B cell (primary cell): ENCODE results near the gene JMJD6. TPM values are rescaled to one million over a fixed set of nuclear protein-coding genes. Genes with fewer than 3 reads are reported as not detected.

ENCODE experiments used
- ATAC-seq: fragments of 200-7000 bp; cut with Tn5 transposase; one replicate; pipeline ENCODE4 v1.10.0; 2021; ENCODE audit warnings: low read depth, mild to moderate bottlenecking, moderate number of reproducible peaks, moderate library complexity
- CTCF ChIA-PET: fragments of 350-600 bp; sonication (Branson Sonifier 250); formaldehyde crosslinking; loops from one replicate; lab custom pipeline; 2021; ENCODE audit warnings: antibody characterized with exemption, inconsistent platforms; lab: Charles Lee
- POLR2A ChIA-PET: fragments of 350-600 bp; sonication (Branson Sonifier 250); formaldehyde crosslinking; loops from one replicate; lab custom pipeline; 2021; ENCODE audit warnings: antibody characterized with exemption; lab: Charles Lee
- DNase-seq: peaks from one replicate; pipeline ENCODE4 v3.0.0; 2013
- H2AFZ ChIP-seq: 2 replicates; pipeline ENCODE4 v1.6.1; 2012; ENCODE audit warnings: mild to moderate bottlenecking, low read depth, low read length; ENCODE audit not compliant: insufficient read depth, poor library complexity, severe bottlenecking
- H3K27ac ChIP-seq, 2 donors: 1 replicate in 1 of 2; 2 replicates in 1 of 2; pipeline ENCODE4 v1.5.1; 2012 to 2013; ENCODE audit warnings: low read length in 2 of 2, mild to moderate bottlenecking in 2 of 2, moderate library complexity in 1 of 2
- H3K27me3 ChIP-seq, 4 experiments: fragments of 200-600 bp in 1 of 4; sonication (generic) in 1 of 4; replicated peaks in 1 of 4; 1 replicate in 2 of 4; 2 replicates in 2 of 4; pipeline versions ENCODE4 v1.6.1 to v1.7.0; 2013 to 2016; ENCODE audit warnings: low read length in 3 of 4, mild to moderate bottlenecking in 2 of 4, mixed read lengths in 1 of 4, moderate library complexity in 1 of 4; ENCODE audit not compliant: insufficient read depth in 4 of 4, control insufficient read depth in 3 of 4; ENCODE audit errors: control extremely low read depth in 1 of 4
- H3K36me3 ChIP-seq, 2 experiments: replicated peaks in 1 of 2; 1 replicate in 1 of 2; 2 replicates in 1 of 2; pipeline versions ENCODE4 v1.6.1 to v1.7.1; 2013; ENCODE audit warnings: low read length in 1 of 2; ENCODE audit not compliant: insufficient read depth in 2 of 2, control insufficient read depth in 1 of 2; ENCODE audit errors: control extremely low read depth in 1 of 2, extremely low read depth in 1 of 2
- H3K4me1 ChIP-seq, 2 donors: fragments of 200-600 bp in 1 of 2; sonication (generic) in 1 of 2; 1 replicate in 1 of 2; 2 replicates in 1 of 2; pipeline versions ENCODE4 v1.5.1 to v1.6.1; 2013 to 2017; ENCODE audit warnings: low read length in 2 of 2; ENCODE audit not compliant: control insufficient read depth in 2 of 2, insufficient read depth in 2 of 2
- H3K4me2 ChIP-seq: replicated peaks from 2 replicates; pipeline ENCODE3; 2012; ENCODE audit warnings: mild to moderate bottlenecking, low read depth, low read length; ENCODE audit not compliant: poor library complexity, severe bottlenecking
- H3K4me3 ChIP-seq, 5 experiments: fragments of 200-600 bp in 1 of 5; sonication (generic) in 1 of 5; 1 replicate in 3 of 5; 2 replicates in 2 of 5; pipeline versions ENCODE4 v1.5.1 to v1.7.0; 2011 to 2016; ENCODE audit warnings: low read length in 4 of 5, mild to moderate bottlenecking in 4 of 5, low read depth in 2 of 5, control low read depth in 1 of 5, moderate library complexity in 1 of 5; ENCODE audit not compliant: insufficient read depth in 1 of 5; ENCODE audit errors: control extremely low read depth in 1 of 5, extremely low read depth in 1 of 5
- H3K79me2 ChIP-seq: fragments of 200-600 bp; sonication (generic); one replicate; pipeline ENCODE4 v1.6.0; 2016; ENCODE audit warnings: low read length; ENCODE audit not compliant: control insufficient read depth, insufficient read depth
- H3K9ac ChIP-seq: fragments of 200-600 bp; sonication (generic); 2 replicates; pipeline ENCODE4 v1.6.1; 2017; ENCODE audit warnings: mild to moderate bottlenecking, low read length, moderate library complexity
- H3K9me3 ChIP-seq, 3 donors: one replicate each; pipeline versions ENCODE4 v1.6.1 to v1.7.1; 2013; ENCODE audit warnings: low read length in 2 of 3; ENCODE audit not compliant: control insufficient read depth in 2 of 3, insufficient read depth in 1 of 3; ENCODE audit errors: control extremely low read depth in 1 of 3
- H4K20me1 ChIP-seq: 2 replicates; pipeline ENCODE4 v1.6.0; 2012; ENCODE audit warnings: mild to moderate bottlenecking, low read length; ENCODE audit not compliant: insufficient read depth, control insufficient read depth, poor library complexity, severe bottlenecking
- H3K27ac Mint-ChIP-seq: one replicate; pipeline ENCODE4 v1.8.0; 2021; ENCODE audit warnings: mixed read lengths
- H3K27me3 Mint-ChIP-seq: one replicate; pipeline ENCODE4 v1.8.0; 2021; ENCODE audit warnings: mixed read lengths
- H3K4me1 Mint-ChIP-seq: one replicate; pipeline ENCODE4 v1.8.0; 2021; ENCODE audit warnings: mixed read lengths
- H3K4me3 Mint-ChIP-seq: one replicate; pipeline ENCODE4 v1.8.0; 2021; ENCODE audit warnings: mixed read lengths
- H3K9me3 Mint-ChIP-seq: one replicate; pipeline ENCODE4 v1.8.0; 2022; ENCODE audit warnings: mixed read lengths; ENCODE audit not compliant: insufficient read depth
- EZH2 ChIP-seq: IDR thresholded peaks from 2 replicates; pipeline ENCODE4 v1.6.1; 2012; ENCODE audit warnings: borderline replicate concordance, low read depth, mild to moderate bottlenecking, moderate library complexity, low read length; ENCODE audit not compliant: insufficient read depth, poor library complexity, severe bottlenecking
- WGBS: methylation state at CpG from one replicate; pipeline ENCODE4 v1.1.5; 2013; ENCODE audit warnings: missing lambda C conversion rate; ENCODE audit not compliant: insufficient coverage; 5-methylcytosine and 5-hydroxymethylcytosine counted together
- intact Hi-C: fragments of 100-400 bp; cut with micrococcal nuclease; formaldehyde crosslinking; loops from one replicate; pipeline ENCODE4 v1.10.0; 2022
- polyA plus RNA-seq: library from polyadenylated mRNA; depleted of rRNA; stranded (reverse); fragments of >200 nt; gene quantifications from 2 replicates; pipeline ENCODE4 v1.2.3, GENCODE V29; 2012
- total RNA-seq, 2 donors: library from RNA; stranded (reverse); fragments of 120-200 nt in 1 of 2; gene quantifications; 1 replicate in 1 of 2; 2 replicates in 1 of 2; pipeline versions ENCODE4 v1.2.3 to v1.2.4, GENCODE V29; 2013 to 2022
- TF ChIP-seq, protein P1 (sequence below): fragments of 200-600 bp; IDR thresholded peaks from one replicate; pipeline ENCODE4 v1.8.0; 2022; ENCODE audit warnings: antibody characterized with exemption, mild to moderate bottlenecking

Gene JMJD6
- total and polyA plus RNA-seq, 2 donors (not counting 1 experiment from before 2014, with no cell fraction given), result 38.2 to 45.0 TPM

DNA sequence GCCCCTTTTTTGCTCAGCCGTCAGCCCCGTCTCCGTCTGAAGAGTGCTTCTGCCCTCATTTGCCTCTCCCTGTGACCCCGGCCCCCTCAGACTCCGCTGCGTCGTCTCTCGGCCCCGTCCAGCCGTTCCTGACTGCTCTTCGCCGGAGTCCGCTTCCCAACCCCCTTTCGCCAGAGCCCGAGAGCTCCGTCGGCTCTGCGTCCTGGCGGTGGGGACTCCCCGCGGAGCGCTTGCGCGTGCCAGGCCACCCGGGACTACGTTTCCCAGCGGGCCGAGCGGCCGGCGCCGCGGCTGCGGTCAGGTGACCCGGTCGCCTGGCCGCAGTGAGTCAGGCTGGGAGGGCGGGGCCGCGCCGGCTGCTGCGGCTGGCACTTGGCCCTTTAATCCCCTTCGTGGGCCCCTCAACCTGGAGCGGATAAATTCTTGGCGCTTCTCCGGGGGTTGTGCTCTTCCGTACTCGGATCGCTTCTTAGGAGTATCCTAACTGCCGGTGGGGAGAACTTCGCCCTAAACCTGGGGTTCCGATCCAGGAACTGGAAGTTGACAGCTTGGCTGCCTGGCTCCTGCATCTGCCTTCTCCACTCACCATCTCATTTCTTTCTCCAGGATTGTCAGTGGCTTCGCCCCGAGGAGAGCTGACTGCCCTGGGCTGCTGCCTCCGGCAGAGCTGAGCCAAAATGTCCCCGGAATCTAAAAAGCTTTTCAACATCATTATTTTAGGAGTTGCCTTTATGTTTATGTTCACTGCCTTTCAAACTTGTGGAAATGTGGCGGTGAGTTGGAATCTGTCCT lies 11.5 kb upstream of the JMJD6 start, which contains the start of gene MFSD11:
Gene MFSD11 (plus strand): TSS at position 444 of the 792 bp plus-strand sequence. CDS start 234 bp downstream, at position 678.
- POLR2A ChIA-PET, result interaction anchor here (0.6 to 5.6 kb wide), 7 partner anchors 11 to 1220 kb away, joined by 3 to 75 read pairs (median 6); partner anchors contain the start of genes JMJD6 and METTL23
- intact Hi-C loops, result loop anchor here (1.0 to 5.0 kb wide), 5 partner anchors 12 to 1221 kb away; partner anchors contain the start of genes CASKIN2, JMJD6, METTL23 and SEC14L1
- H3K9me3 Mint-ChIP-seq, result no peaks in the 10 kb centered on the region
- peak within 1 kb of the TSS; percentile 97 for H3K4me3 Mint-ChIP-seq
- TF ChIP-seq, protein P1, sequence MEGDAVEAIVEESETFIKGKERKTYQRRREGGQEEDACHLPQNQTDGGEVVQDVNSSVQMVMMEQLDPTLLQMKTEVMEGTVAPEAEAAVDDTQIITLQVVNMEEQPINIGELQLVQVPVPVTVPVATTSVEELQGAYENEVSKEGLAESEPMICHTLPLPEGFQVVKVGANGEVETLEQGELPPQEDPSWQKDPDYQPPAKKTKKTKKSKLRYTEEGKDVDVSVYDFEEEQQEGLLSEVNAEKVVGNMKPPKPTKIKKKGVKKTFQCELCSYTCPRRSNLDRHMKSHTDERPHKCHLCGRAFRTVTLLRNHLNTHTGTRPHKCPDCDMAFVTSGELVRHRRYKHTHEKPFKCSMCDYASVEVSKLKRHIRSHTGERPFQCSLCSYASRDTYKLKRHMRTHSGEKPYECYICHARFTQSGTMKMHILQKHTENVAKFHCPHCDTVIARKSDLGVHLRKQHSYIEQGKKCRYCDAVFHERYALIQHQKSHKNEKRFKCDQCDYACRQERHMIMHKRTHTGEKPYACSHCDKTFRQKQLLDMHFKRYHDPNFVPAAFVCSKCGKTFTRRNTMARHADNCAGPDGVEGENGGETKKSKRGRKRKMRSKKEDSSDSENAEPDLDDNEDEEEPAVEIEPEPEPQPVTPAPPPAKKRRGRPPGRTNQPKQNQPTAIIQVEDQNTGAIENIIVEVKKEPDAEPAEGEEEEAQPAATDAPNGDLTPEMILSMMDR, result no peak
- no peak for TF ChIP-seq EZH2
- Histone ChIP-seq H2AFZ (peak within 1 kb of the TSS; percentile 84), H3K27ac (peak within 1 kb of the TSS; percentile 95 to 97), H3K4me2 (peak within 1 kb of the TSS; percentile 92), H3K9ac (peak within 1 kb of the TSS; percentile 87), H4K20me1 (peaks cover 9% of the 10 kb centered on the region), H3K27me3 (no peaks in the 10 kb centered on the region), H3K4me1 (peaks cover 35 to 36% of the 10 kb centered on the region in 2 donors), H3K36me3 (peaks cover 0 to 37% of the 10 kb centered on the region in 2 experiments), H3K79me2 (peaks cover 69% of the 10 kb centered on the region), H3K9me3 (no peaks in the 10 kb centered on the region), H3K4me3 (peak within 1 kb of the TSS; percentile 95 to 99 (median 97))
- H3K27me3 Mint-ChIP-seq, result no peaks in the 10 kb centered on the region
- DNase-seq, result peak; percentile 97
- peaks cover 48% of the 10 kb centered on the region for H3K4me1 Mint-ChIP-seq
- ATAC-seq, result peak; percentile 57
- peak within 1 kb of the TSS; percentile 99 for H3K27ac Mint-ChIP-seq
- WGBS, result under 1% methylated on average over 52 of the region's 57 CpGs
- CTCF ChIA-PET, result interaction anchor here (0.8 to 4.3 kb wide), 2 partner anchors 11 to 328 kb away, joined by 4 to 29 read pairs; partner anchors contain the start of genes JMJD6 and METTL23
